ENCODE data around the gene POMGNT2.
A peak's percentile ranks its signal among the peaks of the same experiment; 100 is the strongest.
"Not testable (repeated sequence)": the region's sequence is repeated elsewhere in the genome, so short reads cannot be mapped to it uniquely, and the experiment has no call there.

The POMGNT2 gene

DNA sequence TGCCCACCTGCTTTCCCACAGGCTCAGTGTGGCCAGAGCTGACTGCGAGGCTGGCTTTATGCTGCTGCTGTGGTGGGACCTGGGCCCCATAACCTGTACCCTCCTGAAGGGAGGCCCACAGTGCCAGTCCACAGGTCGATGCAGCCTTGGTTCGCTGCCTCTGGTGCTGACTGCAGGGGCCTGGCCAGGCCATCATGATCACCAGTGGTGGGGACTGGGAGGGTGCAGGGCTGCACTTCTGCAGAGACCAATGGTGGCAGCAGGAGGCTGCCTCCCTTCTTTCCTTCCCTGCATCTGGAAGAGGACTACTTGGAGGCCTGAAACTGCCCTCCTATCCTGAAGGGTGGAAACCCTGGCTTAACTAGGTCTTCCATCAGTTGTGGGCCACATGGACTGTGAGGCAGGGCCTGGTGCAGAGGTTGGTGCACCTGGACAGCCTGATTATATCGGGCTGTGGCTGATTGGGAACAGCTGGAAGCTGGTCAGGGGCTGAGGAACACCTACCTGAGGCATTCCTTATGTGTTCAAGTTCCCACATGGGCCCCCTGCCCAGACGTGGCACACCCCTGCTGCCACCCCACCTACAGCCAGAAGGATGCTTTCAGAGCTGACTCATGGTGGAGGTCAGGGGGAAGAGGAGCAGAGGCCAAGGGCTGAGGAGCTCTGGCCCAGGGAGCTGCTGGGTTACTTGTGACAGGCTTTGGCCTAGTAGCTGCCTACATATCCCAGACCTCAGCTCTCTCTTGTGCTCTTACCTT is 29.8 kb downstream of the POMGNT2 start:
- no peak for DNase-seq

DNA sequence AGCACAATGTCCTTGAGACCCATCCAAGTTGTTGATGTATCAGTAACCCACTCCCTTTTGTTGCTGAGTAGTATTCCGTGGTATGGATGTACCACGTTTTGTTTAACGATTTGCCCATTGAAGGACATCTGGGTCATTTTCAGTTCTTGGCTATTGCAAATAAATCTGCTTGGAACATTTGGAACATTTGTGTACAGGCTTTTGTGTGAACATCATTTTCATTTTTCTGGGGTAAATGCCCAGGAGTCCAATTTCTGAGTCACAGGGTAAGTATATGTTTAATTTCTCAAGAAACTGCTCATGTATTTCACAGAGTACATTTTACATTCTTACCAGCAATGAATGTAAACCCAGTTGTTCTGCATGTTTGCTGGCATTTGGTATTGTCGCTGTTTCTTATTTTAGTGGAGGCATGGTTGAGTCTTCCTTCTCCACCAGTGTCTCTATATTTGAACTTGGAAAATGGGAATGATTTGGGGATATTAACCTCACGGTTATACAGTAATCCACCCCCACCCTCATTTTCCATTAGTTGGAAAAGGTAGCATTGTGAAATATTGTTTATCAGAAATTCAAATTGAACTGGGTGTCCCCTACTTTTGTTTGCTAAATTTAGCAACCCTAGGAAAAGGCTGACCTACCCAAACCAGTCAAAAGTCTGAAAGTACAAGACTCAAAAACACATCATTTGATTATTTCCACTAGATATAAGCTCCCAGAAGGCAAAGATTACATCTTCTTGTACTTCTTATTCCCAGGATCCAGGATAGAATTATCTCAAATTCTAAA is 30.8 kb downstream of the POMGNT2 start:
- no peak for DNase-seq

DNA sequence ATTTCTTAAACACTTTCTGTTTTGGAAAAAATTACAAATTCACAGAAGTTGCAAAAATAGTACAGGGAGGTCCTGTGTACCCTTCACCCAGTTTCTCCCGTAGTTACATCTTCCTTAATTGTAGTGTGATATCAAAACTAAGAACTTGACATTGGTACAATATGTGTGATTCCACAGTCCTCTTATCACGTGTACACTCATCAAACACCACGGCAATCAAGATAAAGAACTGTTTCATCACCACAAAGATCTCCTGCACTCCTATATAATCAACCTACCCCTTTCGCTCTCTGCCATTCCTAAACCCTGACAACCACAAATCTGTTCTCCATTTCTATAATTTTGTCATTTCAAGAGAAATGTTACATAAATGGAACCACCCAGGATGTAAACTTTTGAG is 31.4 kb downstream of the POMGNT2 start:
- DNase-seq, result no peak

DNA sequence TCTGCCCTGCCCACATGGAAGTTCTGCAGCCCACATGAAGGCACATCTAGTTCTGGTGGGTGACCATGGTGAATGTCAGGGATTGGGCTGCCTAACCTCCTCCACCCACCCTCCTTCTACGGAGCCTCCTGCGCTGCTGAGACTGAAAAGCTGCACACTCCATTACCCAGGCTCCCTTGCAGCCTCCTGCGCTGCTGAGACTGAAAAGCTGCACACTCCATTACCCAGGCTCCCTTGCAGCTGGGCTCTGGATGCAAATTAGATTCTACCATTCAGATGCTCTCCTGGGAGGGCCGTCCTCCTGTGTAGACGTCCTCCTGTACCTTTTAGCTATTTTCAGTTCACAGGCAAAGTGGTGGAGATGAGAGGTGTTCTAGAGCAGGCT is 32.1 kb downstream of the POMGNT2 start:
- no peak for DNase-seq

DNA sequence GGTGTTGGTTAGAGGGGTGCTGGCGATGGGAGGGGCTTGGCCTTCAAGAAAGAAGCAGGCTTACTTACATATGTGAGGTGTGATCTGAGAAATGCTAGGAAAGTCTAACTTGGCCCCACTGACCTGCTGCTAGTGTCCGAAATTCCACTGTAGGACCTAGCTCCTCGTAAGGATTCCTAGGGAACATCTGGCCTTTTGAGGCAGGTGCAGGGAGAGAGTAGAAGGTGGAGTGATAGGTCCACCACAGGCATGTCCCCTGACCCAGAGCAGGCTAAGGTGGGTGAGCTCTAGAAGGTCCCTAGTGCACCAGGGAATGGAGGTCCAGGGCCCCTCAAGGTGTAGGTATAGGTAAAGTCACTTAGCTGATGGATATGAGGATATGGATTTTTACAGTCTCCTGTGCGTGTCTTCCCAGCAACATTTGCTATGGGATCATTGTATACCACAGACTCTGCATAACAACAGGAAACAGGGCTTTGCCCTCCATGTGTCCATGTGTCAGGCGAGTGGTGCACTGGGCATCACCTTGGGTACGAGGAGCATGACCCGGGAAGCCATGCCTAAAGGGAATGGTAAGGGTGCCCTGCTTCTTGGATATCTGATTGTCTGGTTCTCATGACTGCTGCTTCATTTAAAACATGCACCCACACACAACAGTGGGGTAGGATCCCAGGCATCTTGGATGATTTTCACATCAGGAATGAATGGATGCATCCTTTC is 32.6 kb downstream of the POMGNT2 start:
- DNase-seq, result no peak

DNA sequence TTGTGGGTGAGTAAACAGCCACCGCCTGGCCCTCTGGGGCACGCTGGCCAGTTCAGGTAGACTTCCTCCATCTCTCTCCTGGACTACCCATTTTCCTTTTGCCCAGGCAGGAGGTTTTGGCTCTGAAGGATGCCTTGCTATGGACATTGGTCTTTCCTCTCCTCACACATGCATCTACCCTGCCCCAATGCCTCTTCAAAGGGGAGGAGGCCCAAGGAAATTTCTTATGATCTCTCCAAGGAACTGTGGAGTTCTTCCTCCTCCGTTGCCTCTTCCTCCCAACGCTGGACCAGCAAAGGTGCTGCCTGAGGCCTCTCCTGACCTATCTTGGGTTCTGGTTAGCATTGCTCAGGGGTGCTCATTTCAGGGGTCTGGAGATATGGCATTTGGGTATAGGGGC is 33.5 kb downstream of the POMGNT2 start:
- no peak for DNase-seq

DNA sequence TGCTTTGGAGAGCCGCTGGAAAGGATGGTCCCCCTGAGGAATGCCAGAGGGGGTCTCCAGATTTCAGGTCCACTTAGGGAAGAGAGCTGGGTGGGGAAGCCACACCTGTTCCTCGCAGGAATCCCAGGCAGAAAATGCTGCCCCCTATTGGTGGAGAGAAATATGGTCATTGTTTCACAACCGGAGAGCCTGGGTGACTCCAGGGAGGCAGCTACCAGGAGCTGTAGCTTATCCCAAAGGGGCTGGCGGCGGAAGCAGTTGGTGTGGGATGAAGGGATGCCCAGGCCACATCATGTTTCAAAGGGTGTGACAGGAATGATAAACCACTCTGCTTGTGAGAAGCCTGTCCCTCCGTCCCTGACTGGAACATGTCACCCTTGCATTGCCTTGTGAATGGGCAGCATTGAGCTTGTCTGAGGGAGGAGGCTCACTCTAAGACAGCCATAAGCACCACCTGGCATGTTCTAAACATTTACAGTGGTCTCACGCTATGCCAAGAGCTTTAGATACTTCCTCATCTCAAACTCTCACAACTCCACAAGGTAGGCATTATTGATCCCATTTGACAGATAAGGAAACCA is 34.5 kb downstream of the POMGNT2 start:
- peak; percentile 17 for DNase-seq

DNA sequence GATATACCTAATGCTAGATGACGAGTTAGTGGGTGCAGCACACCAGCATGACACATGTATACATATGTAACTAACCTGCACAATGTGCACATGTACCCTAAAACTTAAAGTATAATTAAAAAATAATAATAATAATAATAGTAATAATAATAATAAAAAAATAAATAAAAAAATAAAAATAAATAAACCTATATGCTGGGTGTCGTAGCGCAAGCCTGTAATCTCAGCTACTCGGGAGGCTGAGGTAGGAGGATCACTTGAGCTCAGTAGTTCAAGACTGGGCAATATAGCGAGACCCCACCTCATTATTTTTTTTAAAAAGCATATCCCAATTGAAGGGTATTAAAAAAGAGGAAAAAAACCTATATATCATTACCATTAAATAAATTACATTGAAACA is 35.2 kb downstream of the POMGNT2 start:
- DNase-seq, result not testable (repeated sequence)

DNA sequence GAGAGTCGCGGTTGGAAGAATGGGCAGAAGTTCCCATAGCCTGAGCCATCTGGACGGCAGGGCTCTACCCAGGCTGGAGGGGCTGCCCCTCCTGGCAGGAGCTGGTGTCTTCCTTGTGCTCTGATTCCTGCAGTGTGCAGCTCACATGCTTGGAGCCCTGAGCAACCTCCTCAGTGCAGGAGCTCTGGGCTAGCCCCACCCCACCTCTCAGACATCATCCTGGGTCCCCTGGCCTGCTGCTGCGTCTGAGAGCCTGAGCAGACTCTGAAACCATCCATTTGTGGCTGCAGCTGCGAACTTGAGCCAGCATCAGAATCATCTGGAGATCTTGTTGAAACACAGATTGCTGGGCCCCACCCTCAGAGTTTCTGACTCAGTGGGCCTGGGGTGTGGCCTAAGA is 42.8 kb downstream of the POMGNT2 start:
- no peak for DNase-seq

DNA sequence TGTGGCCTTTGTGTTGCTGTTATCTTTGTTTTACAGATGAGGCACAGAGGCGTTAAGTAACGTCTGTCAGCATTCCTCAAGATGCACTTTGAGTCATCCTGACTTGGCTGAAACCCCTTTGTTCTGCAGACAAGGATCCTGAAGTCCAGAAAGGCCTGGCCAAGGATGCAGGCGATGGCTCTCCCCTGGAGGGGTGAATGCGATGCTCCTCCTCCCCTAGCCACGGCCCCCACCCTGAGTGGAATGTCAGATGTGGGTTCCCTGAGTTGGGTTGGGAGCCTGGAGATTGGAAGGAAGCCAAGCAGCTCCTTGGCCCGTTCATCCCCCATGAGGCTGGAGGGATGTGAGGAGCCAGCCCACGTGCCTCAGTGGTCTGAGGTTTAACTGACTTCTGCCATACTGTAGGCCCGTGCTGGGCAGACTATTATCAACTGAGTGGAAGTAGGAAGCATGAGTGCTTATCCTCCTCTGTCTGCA is 43.3 kb downstream of the POMGNT2 start:
- no peak for DNase-seq

DNA sequence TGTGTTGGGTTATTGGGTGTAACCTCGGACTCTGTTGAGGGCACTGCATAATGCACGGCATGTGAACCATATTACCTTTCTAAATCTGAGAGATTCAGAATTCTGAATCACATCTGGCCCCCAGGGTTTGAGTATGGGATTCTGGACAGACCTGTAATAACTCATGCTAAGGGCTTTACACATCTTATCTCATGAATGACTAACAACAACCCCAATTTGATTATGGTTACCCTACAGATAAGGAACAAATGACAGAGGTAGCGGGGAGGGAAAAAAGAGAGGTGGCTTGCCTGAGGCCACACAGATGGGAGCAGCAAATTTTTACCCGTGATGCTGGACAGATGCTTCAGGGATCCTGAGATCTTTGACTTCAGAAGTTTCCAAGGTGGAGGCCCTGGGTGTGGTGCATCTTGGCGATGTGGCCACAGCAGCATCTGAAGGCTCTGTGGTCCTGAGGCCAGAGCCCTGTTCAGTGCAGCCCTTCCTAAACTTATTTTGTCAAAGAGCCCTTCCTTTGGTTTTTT is 43.8 kb downstream of the POMGNT2 start:
- no peak for DNase-seq

DNA sequence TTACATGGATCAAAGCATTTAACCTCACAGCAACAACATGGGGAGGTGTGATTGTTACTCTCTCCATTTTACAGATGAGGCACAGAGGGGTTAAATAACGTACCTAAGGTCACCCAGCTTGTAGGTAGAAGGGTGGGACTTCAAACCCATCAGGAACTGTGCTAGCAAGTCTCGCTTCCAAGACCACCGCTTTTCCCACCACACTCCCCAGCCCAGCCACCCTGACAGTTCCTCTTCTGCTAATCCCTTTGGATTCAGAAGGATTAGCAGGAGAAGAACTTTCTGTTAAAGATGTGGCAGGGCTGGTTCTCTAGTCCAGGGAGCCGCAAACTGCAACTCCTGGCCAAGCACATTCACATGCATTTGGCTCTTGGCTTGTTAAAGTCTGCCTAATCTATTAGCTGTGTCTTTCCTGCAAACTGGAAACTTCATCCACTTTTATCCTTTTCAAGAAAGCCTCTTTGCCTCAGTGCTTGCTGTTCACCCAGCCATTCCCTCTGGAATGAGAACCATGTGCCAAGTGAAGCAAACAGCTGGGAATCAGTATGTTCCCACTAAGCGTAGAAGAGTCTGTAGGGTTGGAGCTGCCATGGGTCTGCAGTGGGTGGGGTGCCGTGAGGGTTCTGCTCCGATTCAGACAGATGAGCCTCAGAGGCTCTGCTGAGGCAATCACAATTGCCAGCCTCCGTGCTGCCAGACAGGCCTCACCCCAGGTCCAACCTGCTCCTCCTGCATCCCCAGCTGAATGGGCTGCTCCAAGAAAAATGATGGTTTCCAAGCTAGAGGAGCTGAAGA is 44.6 kb downstream of the POMGNT2 start:
- no peak for DNase-seq

DNA sequence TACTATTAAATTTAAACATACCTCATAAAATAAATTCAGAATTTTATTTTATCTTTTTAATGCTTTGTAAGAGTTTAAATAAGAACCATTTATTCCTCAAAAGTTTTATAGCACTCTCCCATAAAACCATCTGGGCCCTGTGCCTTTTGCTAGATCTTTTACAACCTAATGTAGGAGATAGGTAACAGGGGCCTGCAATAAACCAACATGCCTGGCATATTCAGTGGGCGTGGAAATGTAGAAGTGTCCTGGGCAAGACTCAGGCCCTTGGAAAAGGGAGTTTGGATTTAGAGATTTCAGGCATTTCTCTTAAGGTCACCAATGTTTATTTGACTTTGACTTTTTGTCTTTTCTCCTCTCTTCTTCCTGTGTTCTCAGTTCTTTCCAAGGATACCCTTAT is 46.4 kb downstream of the POMGNT2 start:
- DNase-seq, result no peak

DNA sequence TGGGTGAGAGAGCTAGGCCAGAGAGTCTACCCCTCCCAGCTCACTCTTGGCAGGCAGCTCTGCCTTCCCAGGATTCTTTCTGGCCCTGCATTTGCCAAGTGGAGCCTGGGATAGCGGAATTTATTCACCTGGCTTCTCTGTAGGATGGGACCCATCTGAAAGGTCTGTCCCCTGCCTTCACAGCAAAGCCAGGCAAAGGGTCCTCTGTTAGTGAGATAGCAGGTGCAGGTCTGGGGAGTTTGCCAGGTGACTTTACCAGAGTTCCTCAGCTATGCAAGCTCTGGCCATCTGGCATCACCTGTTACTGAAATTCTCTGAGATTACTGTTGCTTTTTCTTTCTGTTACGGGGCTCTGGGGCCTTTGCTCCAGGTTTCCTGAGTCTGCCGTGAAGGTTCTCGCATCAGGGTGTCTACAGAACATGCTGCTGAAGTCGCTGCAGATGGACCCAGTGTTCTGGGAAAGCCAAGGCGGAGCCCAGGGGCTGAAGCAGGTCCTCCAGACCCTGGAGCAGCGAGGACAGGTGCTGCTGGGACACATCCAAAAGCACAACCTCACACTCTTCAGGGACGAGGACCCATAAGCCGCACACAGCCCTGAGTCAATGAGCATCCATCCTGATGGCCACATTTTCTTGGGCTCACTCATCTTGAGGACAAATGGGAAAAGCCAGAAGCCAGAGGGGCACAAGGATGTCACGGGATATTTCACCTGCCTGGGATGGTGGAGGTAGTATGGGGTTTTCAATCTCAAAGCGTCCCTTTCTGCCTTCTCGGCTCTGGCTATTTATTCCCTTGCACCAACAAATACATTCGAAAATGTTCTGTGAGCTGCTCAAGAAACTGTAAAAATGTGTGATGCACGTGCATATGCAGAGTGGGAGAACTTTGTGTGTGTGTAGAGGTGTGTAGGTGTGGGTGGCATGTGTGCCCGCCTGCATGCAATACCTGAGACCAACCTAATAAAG is 49.8 kb downstream of the POMGNT2 start:
- no peak for DNase-seq

DNA sequence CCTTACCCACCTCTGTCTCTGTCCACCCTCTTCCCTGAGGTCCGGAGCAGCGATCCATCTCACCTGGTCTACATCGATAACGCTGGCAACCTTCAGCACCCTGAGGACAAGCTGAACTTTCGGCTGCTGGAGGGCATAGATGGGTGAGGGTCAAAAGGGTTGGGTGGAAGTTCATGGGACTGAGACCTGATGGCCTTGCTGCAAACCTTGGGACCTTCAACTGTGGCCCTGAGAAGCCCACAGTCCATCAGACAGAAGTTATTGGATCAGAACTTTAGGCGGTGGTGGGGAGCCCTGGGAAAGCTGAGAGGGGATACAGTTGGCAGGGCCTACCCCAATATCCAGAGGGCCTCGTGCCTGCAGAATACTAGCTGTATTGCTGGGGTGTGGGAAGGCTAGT is 50.5 kb downstream of the POMGNT2 start:
- DNase-seq, result no peak

DNA sequence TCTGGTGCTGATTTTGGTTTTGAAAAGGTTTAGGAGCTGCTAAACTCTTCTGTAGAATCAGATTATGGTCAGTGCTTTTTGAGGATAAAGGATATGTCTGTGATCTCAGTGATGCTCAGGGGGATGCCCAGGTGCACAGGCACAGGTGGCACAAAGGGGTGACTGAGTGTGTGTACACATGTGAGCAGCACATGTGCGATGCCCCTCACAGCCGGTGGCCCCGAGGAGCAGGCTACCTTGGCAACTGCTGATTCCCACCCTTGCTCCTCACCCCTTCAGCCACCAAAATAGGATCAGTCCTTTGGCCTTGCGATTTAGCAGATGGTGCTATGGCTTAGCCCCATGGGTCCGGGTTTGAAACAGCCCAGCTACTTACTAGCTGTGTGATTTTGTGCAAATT is 51.1 kb downstream of the POMGNT2 start:
- no peak for DNase-seq

DNA sequence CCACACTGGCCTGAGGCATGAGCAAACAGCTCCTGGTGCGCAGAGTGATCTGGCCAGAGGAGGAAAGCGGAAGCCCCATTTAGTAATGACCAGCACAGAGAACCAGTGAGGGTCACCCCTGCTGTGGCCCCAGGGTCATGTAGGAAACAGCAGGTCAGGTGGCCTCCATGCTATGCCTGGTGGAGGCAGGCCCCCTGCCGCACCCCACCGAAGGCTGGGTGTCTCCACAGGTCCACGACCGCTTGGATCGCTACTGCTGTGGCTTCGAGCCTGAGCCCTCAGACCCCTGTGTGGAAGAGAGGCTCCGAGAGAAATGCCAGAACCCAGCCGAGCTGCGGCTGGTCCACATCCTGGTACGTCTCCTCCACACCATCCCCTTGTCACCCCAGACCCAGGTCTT is 52.6 kb downstream of the POMGNT2 start:
- no peak for DNase-seq

DNA sequence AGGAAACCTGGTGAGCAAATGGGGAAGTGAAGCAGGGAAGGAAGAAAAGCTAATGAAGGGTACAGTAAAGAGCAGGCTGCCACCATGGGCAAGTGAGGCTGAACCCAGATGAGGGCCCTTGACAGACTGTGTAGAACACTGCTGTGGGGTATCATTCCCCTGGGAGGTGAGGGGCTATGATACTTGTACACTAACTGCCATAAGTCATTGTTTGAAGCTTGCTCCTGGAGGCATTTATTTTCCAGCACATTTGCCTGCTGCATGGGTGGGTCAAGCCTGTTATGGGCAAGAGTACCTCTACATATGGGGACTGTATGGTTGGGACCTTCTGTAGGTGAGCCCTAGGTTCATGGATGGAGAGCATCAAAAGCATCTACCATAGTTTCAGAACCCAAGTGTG is 57.4 kb downstream of the POMGNT2 start:
- DNase-seq, result no peak

DNA sequence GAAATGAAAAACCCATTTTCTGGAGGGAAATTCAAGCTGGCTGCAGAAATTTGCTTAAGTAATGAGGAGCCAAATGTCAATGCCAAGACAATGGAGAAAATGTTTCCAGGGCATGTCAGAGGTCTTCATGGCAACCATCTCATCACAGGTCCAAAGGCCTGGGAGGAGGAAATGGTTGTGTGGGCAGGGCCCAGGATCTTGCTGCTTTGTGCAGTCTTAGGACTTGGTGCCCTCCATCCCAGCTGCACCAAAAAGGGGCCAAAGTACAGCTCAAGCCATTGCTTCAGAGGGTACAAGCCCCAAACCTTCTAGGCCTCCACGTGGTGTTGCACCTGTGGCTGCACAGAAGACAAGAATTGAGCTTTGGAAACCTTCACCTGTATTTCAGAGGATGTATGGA is 59.3 kb downstream of the POMGNT2 start:
- no peak for DNase-seq

DNA sequence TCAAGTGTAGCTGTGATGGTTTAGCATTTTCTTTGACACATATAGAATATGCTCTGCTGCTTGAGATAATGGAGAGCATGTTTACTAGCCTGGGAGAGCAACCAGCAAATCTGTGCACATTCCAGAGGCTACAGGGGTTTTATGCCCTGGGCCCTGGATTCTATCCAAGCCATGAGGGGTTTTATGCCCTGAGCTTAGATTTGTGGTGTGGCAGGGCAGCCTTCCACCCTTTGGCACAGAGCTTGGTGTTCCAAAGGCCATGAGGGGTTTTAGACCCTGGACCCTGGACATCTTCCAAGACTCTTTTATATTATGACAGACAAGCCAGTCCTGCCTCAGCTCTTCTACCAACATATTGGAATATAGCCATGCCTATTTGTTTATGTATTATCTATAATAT is 60.8 kb downstream of the POMGNT2 start:
- DNase-seq, result not testable (repeated sequence)

DNA sequence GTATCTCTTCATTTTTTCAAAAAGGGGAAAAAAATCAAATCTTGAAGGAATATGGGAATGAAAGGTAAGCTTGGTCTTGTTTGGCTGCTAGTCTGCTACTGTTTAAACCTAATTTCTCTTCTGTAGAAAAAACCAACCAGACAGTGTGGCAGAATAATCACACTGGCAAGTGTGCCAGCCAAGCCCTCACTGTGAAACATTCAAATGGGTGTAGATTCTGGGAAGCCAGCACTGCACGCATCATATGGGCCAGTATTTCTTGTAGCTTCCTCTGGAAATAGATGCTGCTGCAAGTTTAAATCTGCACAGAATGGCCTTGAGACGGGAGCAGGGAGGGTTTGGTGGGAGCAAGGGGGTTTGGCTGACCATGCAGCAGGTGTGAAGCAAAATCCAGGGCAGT is 62.1 kb downstream of the POMGNT2 start:
- no peak for DNase-seq
